Measurements from ENCODE around the gene PLA2G4D.

The PLA2G4D gene

GRCh38 chr15:42048821-42049200 lies 45.6 kb downstream of the PLA2G4D start:
- WGBS, 2 donors (ENCODE audit: extremely low coverage in 2 of 2, insufficient read length in 2 of 2, insufficient replicate concordance in 1 of 2) = no CpG with 5 or more reads among the region's 8 CpGs
- H3K18ac ChIP-seq (ENCODE audit: low read length) = peak overlapping the region; percentile 46
- H3K27ac ChIP-seq (replicated peaks; ENCODE audit: low read length) = no peak overlapping the region
- H3K79me1 ChIP-seq (ENCODE audit: low read depth, low read length) = no peaks in the 10 kb centered on the region
- no peaks in the 10 kb centered on the region for H3K36me3 ChIP-seq (replicated peaks in 1 of 2; ENCODE audit: control insufficient read depth in 2 of 2, insufficient read depth in 2 of 2, low read length in 2 of 2)
- no peak for DNase-seq (ENCODE audit: low spot score)
- no peak overlapping the region for H2AK5ac ChIP-seq (ENCODE audit: low read depth, low read length)
- H3K4me3 ChIP-seq (ENCODE audit: low read length in 2 of 2) = no peak overlapping the region
- peaks cover 0 to 53% (median 0%) of the 10 kb centered on the region in 3 experiments for H3K27me3 ChIP-seq (ENCODE audit: control insufficient read depth in 3 of 3, insufficient read depth in 3 of 3, low read depth in 1 of 3, low read length in 3 of 3)
- H2BK5ac ChIP-seq (ENCODE audit: low read length) = no peak overlapping the region
- H3K23ac ChIP-seq (ENCODE audit: low read depth, low read length, poor library complexity) = peak overlapping the region; percentile 44
- no peak overlapping the region for H2BK15ac ChIP-seq (ENCODE audit: low read length)
- H2BK12ac ChIP-seq (ENCODE audit: low read length) = no peak overlapping the region
- H4K91ac ChIP-seq (ENCODE audit: low read depth, low read length, poor library complexity) = no peak overlapping the region
- no peak overlapping the region for H2BK120ac ChIP-seq (ENCODE audit: low read depth, low read length)
- H3K4me2 ChIP-seq (ENCODE audit: insufficient read depth, low read length, poor library complexity, severe bottlenecking) = no peak overlapping the region
- H4K8ac ChIP-seq (ENCODE audit: low read depth, low read length) = no peak overlapping the region
- H2AFZ ChIP-seq (ENCODE audit: low read length) = peak overlapping the region; percentile 50
- no peaks in the 10 kb centered on the region for H3K4me1 ChIP-seq (ENCODE audit: control insufficient read depth in 2 of 2, insufficient read depth in 1 of 2, low read depth in 1 of 2, low read length in 2 of 2)
- no peak overlapping the region for H3K4ac ChIP-seq (ENCODE audit: low read length)
- no peak overlapping the region for H3K14ac ChIP-seq (ENCODE audit: low read length)
- H3K9ac ChIP-seq (ENCODE audit: low read depth, low read length, poor library complexity) = no peak overlapping the region
- H3K9me3 ChIP-seq (replicated peaks in 1 of 2; ENCODE audit: control insufficient read depth in 2 of 2, insufficient read depth in 1 of 2, low read depth in 1 of 2, low read length in 2 of 2) = no peaks in the 10 kb centered on the region

- H3K36me3 ChIP-seq (replicated peaks in 1 of 2; ENCODE audit: control insufficient read depth in 2 of 2, insufficient read depth in 2 of 2, low read length in 2 of 2) = no peaks in the 10 kb centered on the region
- no peak overlapping the region for H3K4me2 ChIP-seq (ENCODE audit: insufficient read depth, low read length, poor library complexity, severe bottlenecking)
- peaks cover 0 to 55% (median 0%) of the 10 kb centered on the region in 3 experiments for H3K27me3 ChIP-seq (ENCODE audit: control insufficient read depth in 3 of 3, insufficient read depth in 3 of 3, low read depth in 1 of 3, low read length in 3 of 3)
- no peak overlapping the region for H2AK5ac ChIP-seq (ENCODE audit: low read depth, low read length)
- H2BK12ac ChIP-seq (ENCODE audit: low read length) = no peak overlapping the region
- no peak overlapping the region for H4K8ac ChIP-seq (ENCODE audit: low read depth, low read length)
- no peak overlapping the region for H2AFZ ChIP-seq (ENCODE audit: low read length)
- H2BK5ac ChIP-seq (ENCODE audit: low read length) = no peak overlapping the region
- no peak for DNase-seq (ENCODE audit: low spot score)
- H3K4me1 ChIP-seq (ENCODE audit: control insufficient read depth in 2 of 2, insufficient read depth in 1 of 2, low read depth in 1 of 2, low read length in 2 of 2) = no peaks in the 10 kb centered on the region
- H3K79me1 ChIP-seq (ENCODE audit: low read depth, low read length) = no peaks in the 10 kb centered on the region
- H2BK120ac ChIP-seq (ENCODE audit: low read depth, low read length) = no peak overlapping the region
- no peak overlapping the region for H3K27ac ChIP-seq (replicated peaks; ENCODE audit: low read length)
- no peak overlapping the region for H4K91ac ChIP-seq (ENCODE audit: low read depth, low read length, poor library complexity)
- no peak overlapping the region for H3K23ac ChIP-seq (ENCODE audit: low read depth, low read length, poor library complexity)
- no peak overlapping the region for H3K9ac ChIP-seq (ENCODE audit: low read depth, low read length, poor library complexity)
- no peaks in the 10 kb centered on the region for H3K9me3 ChIP-seq (replicated peaks in 1 of 2; ENCODE audit: control insufficient read depth in 2 of 2, insufficient read depth in 1 of 2, low read depth in 1 of 2, low read length in 2 of 2)
- no CpG with 5 or more reads among the region's 9 CpGs for WGBS, 2 donors (ENCODE audit: extremely low coverage in 2 of 2, insufficient read length in 2 of 2, insufficient replicate concordance in 1 of 2)
- no peak overlapping the region for H2BK15ac ChIP-seq (ENCODE audit: low read length)
- H3K4me3 ChIP-seq (ENCODE audit: low read length in 2 of 2) = no peak overlapping the region
- H3K4ac ChIP-seq (ENCODE audit: low read length) = no peak overlapping the region
- H3K14ac ChIP-seq (ENCODE audit: low read length) = no peak overlapping the region
- H3K18ac ChIP-seq (ENCODE audit: low read length) = no peak overlapping the region
Measured at GRCh38 chr15:42048080-42048820, 46.1 kb downstream of the PLA2G4D start.

DNA sequence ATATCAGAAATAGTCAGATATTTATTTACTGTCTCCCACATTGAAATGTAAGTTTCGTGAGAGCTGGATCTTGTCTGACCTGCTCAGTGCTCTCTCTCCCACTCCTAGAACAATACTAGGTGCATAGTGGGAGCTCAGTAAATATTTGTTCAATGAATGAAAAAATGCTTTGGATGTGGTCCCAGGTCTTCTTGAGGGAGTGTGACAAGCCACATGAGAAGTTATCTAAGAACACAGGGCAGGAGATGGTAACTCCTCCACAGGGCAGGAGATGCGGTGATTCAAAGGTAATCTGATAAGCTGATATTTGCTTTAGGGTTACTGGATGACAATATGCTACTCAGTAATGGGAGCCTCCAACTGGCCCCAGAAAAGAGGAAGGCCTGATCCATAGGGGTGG lies 47.8 kb downstream of the PLA2G4D start:
- Histone ChIP-seq H3K4ac (ENCODE audit: low read length) (no peak overlapping the region), H4K8ac (ENCODE audit: low read depth, low read length) (no peak overlapping the region), H2BK120ac (ENCODE audit: low read depth, low read length) (no peak overlapping the region), H2AK5ac (ENCODE audit: low read depth, low read length) (no peak overlapping the region), H3K27me3 (ENCODE audit: control insufficient read depth in 3 of 3, insufficient read depth in 3 of 3, low read depth in 1 of 3, low read length in 3 of 3) (peaks cover 0 to 48% (median 0%) of the 10 kb centered on the region in 3 experiments), H3K36me3 (replicated peaks in 1 of 2; ENCODE audit: control insufficient read depth in 2 of 2, insufficient read depth in 2 of 2, low read length in 2 of 2) (no peaks in the 10 kb centered on the region), H2AFZ (ENCODE audit: low read length) (no peak overlapping the region), H3K79me1 (ENCODE audit: low read depth, low read length) (no peaks in the 10 kb centered on the region), H3K27ac (replicated peaks; ENCODE audit: low read length) (no peak overlapping the region), H3K23ac (ENCODE audit: low read depth, low read length, poor library complexity) (no peak overlapping the region), H2BK12ac (ENCODE audit: low read length) (no peak overlapping the region), H3K9ac (ENCODE audit: low read depth, low read length, poor library complexity) (no peak overlapping the region), H3K4me2 (ENCODE audit: insufficient read depth, low read length, poor library complexity, severe bottlenecking) (no peak overlapping the region), H3K4me1 (ENCODE audit: control insufficient read depth in 2 of 2, insufficient read depth in 1 of 2, low read depth in 1 of 2, low read length in 2 of 2) (peaks cover 1 to 3% of the 10 kb centered on the region in 2 donors), H3K18ac (ENCODE audit: low read length) (no peak overlapping the region), H3K4me3 (ENCODE audit: low read length in 2 of 2) (no peak overlapping the region), H3K9me3 (replicated peaks in 1 of 2; ENCODE audit: control insufficient read depth in 2 of 2, insufficient read depth in 1 of 2, low read depth in 1 of 2, low read length in 2 of 2) (peaks cover 0 to 2% of the 10 kb centered on the region in 2 donors), H4K91ac (ENCODE audit: low read depth, low read length, poor library complexity) (no peak overlapping the region), H2BK5ac (ENCODE audit: low read length) (no peak overlapping the region), H3K14ac (ENCODE audit: low read length) (no peak overlapping the region), H2BK15ac (ENCODE audit: low read length) (no peak overlapping the region)
- WGBS, 2 donors (ENCODE audit: extremely low coverage in 2 of 2, insufficient read length in 2 of 2, insufficient replicate concordance in 1 of 2) = no CpG with 5 or more reads among the region's 2 CpGs
- DNase-seq (ENCODE audit: low spot score) = no peak

- Histone ChIP-seq H3K23ac (ENCODE audit: low read depth, low read length, poor library complexity) (no peak overlapping the region), H2BK5ac (ENCODE audit: low read length) (peak overlapping the region; percentile 26), H2AK5ac (ENCODE audit: low read depth, low read length) (no peak overlapping the region), H2BK12ac (ENCODE audit: low read length) (no peak overlapping the region), H3K14ac (ENCODE audit: low read length) (no peak overlapping the region), H4K91ac (ENCODE audit: low read depth, low read length, poor library complexity) (no peak overlapping the region), H3K18ac (ENCODE audit: low read length) (peak overlapping the region; percentile 11), H3K4me2 (ENCODE audit: insufficient read depth, low read length, poor library complexity, severe bottlenecking) (no peak overlapping the region), H2BK15ac (ENCODE audit: low read length) (no peak overlapping the region), H3K27ac (replicated peaks; ENCODE audit: low read length) (no peak overlapping the region), H2BK120ac (ENCODE audit: low read depth, low read length) (no peak overlapping the region), H3K4me3 (ENCODE audit: low read length in 2 of 2) (no peak overlapping the region), H3K36me3 (replicated peaks in 1 of 2; ENCODE audit: control insufficient read depth in 2 of 2, insufficient read depth in 2 of 2, low read length in 2 of 2) (no peaks in the 10 kb centered on the region), H3K4me1 (ENCODE audit: control insufficient read depth in 2 of 2, insufficient read depth in 1 of 2, low read depth in 1 of 2, low read length in 2 of 2) (peaks cover 3 to 5% of the 10 kb centered on the region in 2 donors), H3K9ac (ENCODE audit: low read depth, low read length, poor library complexity) (no peak overlapping the region), H3K27me3 (ENCODE audit: control insufficient read depth in 3 of 3, insufficient read depth in 3 of 3, low read depth in 1 of 3, low read length in 3 of 3) (peaks cover 0 to 37% (median 0%) of the 10 kb centered on the region in 3 experiments), H3K4ac (ENCODE audit: low read length) (no peak overlapping the region), H2AFZ (ENCODE audit: low read length) (peak overlapping the region; percentile 15), H4K8ac (ENCODE audit: low read depth, low read length) (no peak overlapping the region), H3K9me3 (replicated peaks in 1 of 2; ENCODE audit: control insufficient read depth in 2 of 2, insufficient read depth in 1 of 2, low read depth in 1 of 2, low read length in 2 of 2) (peaks cover 0 to 2% of the 10 kb centered on the region in 2 donors), H3K79me1 (ENCODE audit: low read depth, low read length) (no peaks in the 10 kb centered on the region)
- WGBS, 2 donors (ENCODE audit: extremely low coverage in 2 of 2, insufficient read length in 2 of 2, insufficient replicate concordance in 1 of 2) = no CpG with 5 or more reads among the region's 8 CpGs
- DNase-seq (ENCODE audit: low spot score) = no peak
Measured at GRCh38 chr15:42045211-42045615, 49.1 kb downstream of the PLA2G4D start.

Data from neuronal stem cell (in vitro differentiated cells).